ENCODE measurements around the gene ITGB6.
A peak's percentile ranks its signal among the peaks of the same experiment; 100 is the strongest.

ITGB6 gene

GRCh38 chr2:160055726-160056108, 144.4 kb downstream of the ITGB6 start:
- Histone ChIP-seq H3K27me3 (ENCODE audit: insufficient read depth, low read length, poor library complexity) (no peaks in the 10 kb centered on the region), H3K27ac (ENCODE audit: low read length) (no peak overlapping the region)

GRCh38 chr2:160054984-160055725, 144.9 kb downstream of the ITGB6 start:
- no peaks in the 10 kb centered on the region for H4K20me1 ChIP-seq (ENCODE audit: insufficient read depth, low read length)
- no peaks in the 10 kb centered on the region for H3K9me3 ChIP-seq (ENCODE audit: insufficient read depth, low read length, severe bottlenecking)
- H3K36me3 ChIP-seq (ENCODE audit: insufficient read depth, low read length), result no peaks in the 10 kb centered on the region
- H3K27me3 ChIP-seq (ENCODE audit: insufficient read depth, low read length, poor library complexity), result no peaks in the 10 kb centered on the region
- no peaks in the 10 kb centered on the region for H3K79me2 ChIP-seq (ENCODE audit: insufficient read depth, low read length)
- TF ChIP-seq CTCF (IDR thresholded peaks at IDR 0.05; ENCODE audit: borderline replicate concordance, extremely low read depth, low read length, poor library complexity, severe bottlenecking), result no peak
- no peak overlapping the region for H3K27ac ChIP-seq (ENCODE audit: low read length)
- no peak overlapping the region for H3K9ac ChIP-seq (ENCODE audit: low read depth, low read length)
- no peak for DNase-seq
- 0 out of 2 replicates have a peak overlapping the region, but pooled peaks have one; percentile 3 for H2AFZ ChIP-seq (ENCODE audit: low read depth, low read length)
- no peak overlapping the region for H3K4me2 ChIP-seq (ENCODE audit: insufficient read depth, low read length)
- ATAC-seq (ENCODE audit: insufficient read depth, low read depth), result no peak
- no peak overlapping the region for H3K4me3 ChIP-seq (ENCODE audit: low read depth in 1 of 2, low read length in 2 of 2)
- no peaks in the 10 kb centered on the region for H3K4me1 ChIP-seq (ENCODE audit: insufficient read depth, low read length)

More at GRCh38 chr2:160055726-160056108, 144.4 kb downstream of the ITGB6 start:
- Histone ChIP-seq H3K36me3 (ENCODE audit: insufficient read depth, low read length) (no peaks in the 10 kb centered on the region), H2AFZ (ENCODE audit: low read depth, low read length) (no peak overlapping the region), H4K20me1 (ENCODE audit: insufficient read depth, low read length) (no peaks in the 10 kb centered on the region), H3K9me3 (ENCODE audit: insufficient read depth, low read length, severe bottlenecking) (no peaks in the 10 kb centered on the region), H3K79me2 (ENCODE audit: insufficient read depth, low read length) (no peaks in the 10 kb centered on the region), H3K4me3 (ENCODE audit: low read depth in 1 of 2, low read length in 2 of 2) (no peak overlapping the region), H3K4me1 (ENCODE audit: insufficient read depth, low read length) (no peaks in the 10 kb centered on the region), H3K9ac (ENCODE audit: low read depth, low read length) (no peak overlapping the region), H3K4me2 (ENCODE audit: insufficient read depth, low read length) (no peak overlapping the region)
- DNase-seq (no peak), ATAC-seq (ENCODE audit: insufficient read depth, low read depth) (no peak)
- TF ChIP-seq EZH2 (IDR thresholded peaks at IDR 0.05; ENCODE audit: borderline replicate concordance, low read depth, low read length, severe bottlenecking) (no peak), CTCF (IDR thresholded peaks at IDR 0.05; ENCODE audit: borderline replicate concordance, extremely low read depth, low read length, poor library complexity, severe bottlenecking) (no peak)

- no peak for DNase-seq
- Histone ChIP-seq H3K9me3 (ENCODE audit: insufficient read depth, low read length, severe bottlenecking) (no peaks in the 10 kb centered on the region), H3K4me1 (ENCODE audit: insufficient read depth, low read length) (no peaks in the 10 kb centered on the region), H3K36me3 (ENCODE audit: insufficient read depth, low read length) (no peaks in the 10 kb centered on the region), H3K4me2 (ENCODE audit: insufficient read depth, low read length) (no peak overlapping the region), H3K27ac (ENCODE audit: low read length) (no peak overlapping the region), H3K9ac (ENCODE audit: low read depth, low read length) (no peak overlapping the region), H4K20me1 (ENCODE audit: insufficient read depth, low read length) (no peaks in the 10 kb centered on the region), H3K79me2 (ENCODE audit: insufficient read depth, low read length) (no peaks in the 10 kb centered on the region), H3K4me3 (ENCODE audit: low read depth in 1 of 2, low read length in 2 of 2) (no peak overlapping the region), H3K27me3 (ENCODE audit: insufficient read depth, low read length, poor library complexity) (no peaks in the 10 kb centered on the region), H2AFZ (ENCODE audit: low read depth, low read length) (no peak overlapping the region)
- no peak for ATAC-seq (ENCODE audit: insufficient read depth, low read depth)
- TF ChIP-seq EZH2 (IDR thresholded peaks at IDR 0.05; ENCODE audit: borderline replicate concordance, low read depth, low read length, severe bottlenecking), result no peak
- TF ChIP-seq CTCF (IDR thresholded peaks at IDR 0.05; ENCODE audit: borderline replicate concordance, extremely low read depth, low read length, poor library complexity, severe bottlenecking), result no peak
Observed at GRCh38 chr2:160053946-160054345, 146.1 kb downstream of the ITGB6 start.
